Tibial nerve (tissue), 4 donors: ENCODE results near the gene SH3TC2.

ENCODE experiments used
- CTCF ChIP-seq, 5 experiments: fragments of 200-600 bp in 3 of 5; fragments of 450-650 bp in 2 of 5; sonication (generic) in 3 of 5; IDR thresholded peaks; one replicate each; pipeline ENCODE4 v1.5.1; 2016 to 2019; ENCODE audit warnings: antibody characterized with exemption in 5 of 5, mild to moderate bottlenecking in 3 of 5, moderate library complexity in 2 of 5
- EP300 ChIP-seq, 2 donors: sonication (generic); formaldehyde crosslinking; IDR thresholded peaks; one replicate each; pipeline ENCODE4 v1.6.1; 2017; ENCODE audit warnings: antibody characterized with exemption in 2 of 2, mild to moderate bottlenecking in 1 of 2
- POLR2A ChIP-seq, 2 donors: fragments of 450-650 bp; IDR thresholded peaks; one replicate each; pipeline ENCODE4 v1.6.1; 2017; ENCODE audit warnings: antibody characterized with exemption in 2 of 2, mild to moderate bottlenecking in 2 of 2, moderate library complexity in 2 of 2

GRCh38 chr5:149005077-149005892 is 57.6 kb downstream of the SH3TC2 start:
- no peak for TF ChIP-seq CTCF (IDR thresholded peaks at IDR 0.05)
- no peak for TF ChIP-seq POLR2A (IDR thresholded peaks at IDR 0.05)
- no peak for TF ChIP-seq EP300 (IDR thresholded peaks at IDR 0.05)
